Neural progenitor cell (in vitro differentiated cells): Measurements from ENCODE around the gene MT1G.
"Not testable (repeated sequence)": the region's sequence is repeated elsewhere in the genome, so short reads cannot be mapped to it uniquely, and the experiment has no call there.

Source experiments
- CTCF ChIP-seq: fragments of 200-600 bp; sonication (generic); IDR thresholded peaks from 2 replicates; pipeline ENCODE4 v1.5.1; 2017; ENCODE audit warnings: antibody characterized with exemption, mild to moderate bottlenecking
- EZH2 ChIP-seq: fragments of 200-600 bp; sonication (generic); IDR thresholded peaks from 2 replicates; pipeline ENCODE4 v1.6.1; 2017; ENCODE audit warnings: antibody characterized with exemption, mild to moderate bottlenecking, moderate library complexity
- EZH2phosphoT487 ChIP-seq: fragments of 200-600 bp; sonication (generic); IDR thresholded peaks from 2 replicates; pipeline ENCODE4 v1.6.1; 2017; ENCODE audit warnings: antibody characterized with exemption

DNA sequence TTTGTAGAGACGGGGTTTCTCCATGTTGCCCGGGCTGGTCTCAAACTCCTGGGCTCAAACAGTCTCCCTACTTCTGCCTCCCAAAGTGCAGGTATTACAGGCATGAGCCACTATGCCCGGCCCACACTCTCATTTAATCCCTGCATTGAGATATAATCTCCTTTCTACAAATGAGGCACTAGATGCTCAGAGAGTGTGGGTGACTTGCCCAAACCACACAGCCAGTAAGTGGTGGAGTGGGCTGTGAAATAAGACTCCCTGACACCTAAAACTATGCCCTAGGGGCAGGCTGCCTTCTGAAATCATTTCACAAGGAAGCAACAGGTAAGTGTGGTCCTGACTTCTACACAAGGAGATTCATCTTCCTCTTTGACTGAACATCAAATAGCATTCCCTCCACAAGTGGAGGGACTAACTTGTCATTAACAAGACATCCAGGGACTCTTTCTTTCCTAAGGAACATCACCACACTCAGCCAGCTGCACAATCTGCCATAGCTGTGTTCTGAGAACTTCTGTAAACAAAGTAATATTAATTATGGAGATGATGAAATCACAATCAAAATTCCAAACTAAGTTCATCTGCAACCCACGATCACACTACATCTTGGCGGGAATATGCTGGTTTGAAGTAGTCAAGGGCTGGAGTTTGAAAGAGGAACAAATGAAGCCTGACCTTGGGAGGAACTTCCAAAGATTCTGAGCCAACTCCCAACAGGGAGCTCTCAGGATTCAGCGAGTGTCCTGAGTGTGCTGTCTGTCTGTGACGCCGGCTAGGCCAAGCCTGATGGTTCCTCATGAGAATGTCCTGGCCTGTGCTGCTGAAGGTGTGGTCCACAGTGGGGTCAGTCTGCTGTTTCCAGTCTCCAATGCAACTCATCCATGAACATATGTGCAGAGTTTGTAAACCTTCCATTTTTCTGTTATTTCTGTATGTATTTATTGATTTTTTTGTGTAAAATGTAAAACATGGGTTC is 2.3 kb downstream of the MT1G start:
- TF ChIP-seq CTCF, EZH2phosphoT487, EZH2: not testable (repeated sequence)
